Fibroblast of mammary gland (primary cell): Measurements from ENCODE around the gene MCUR1.

Source experiments
- DNase-seq: peaks from one replicate; pipeline ENCODE4 v3.0.0-alpha.2; 2010; ENCODE audit warnings: low read depth
- H3K4me3 ChIP-seq: 2 replicates; pipeline ENCODE4 v1.5.1; 2011; ENCODE audit warnings: low read depth, mild to moderate bottlenecking, low read length, moderate library complexity; ENCODE audit not compliant: control insufficient read depth
- CTCF ChIP-seq: conservative IDR thresholded peaks from 2 replicates; pipeline ENCODE4 v1.5.1; 2011; ENCODE audit warnings: low read depth, low read length, inconsistent platforms; ENCODE audit not compliant: control insufficient read depth, insufficient read depth

The MCUR1 gene

GRCh38 chr6:13760307-13761304, 53.8 kb downstream of the MCUR1 start:
- peak; percentile 92 for DNase-seq
- H3K4me3 ChIP-seq: no peak overlapping the region
- no peak for TF ChIP-seq CTCF

GRCh38 chr6:13759025-13759424, 55.3 kb downstream of the MCUR1 start:
- DNase-seq: no peak
- TF ChIP-seq CTCF: no peak
- no peak overlapping the region for H3K4me3 ChIP-seq

GRCh38 chr6:13754644-13755043, 59.7 kb downstream of the MCUR1 start:
- no peak for TF ChIP-seq CTCF
- no peak for DNase-seq
- H3K4me3 ChIP-seq: no peak overlapping the region

GRCh38 chr6:13743736-13744127, 70.6 kb downstream of the MCUR1 start:
- no peak for TF ChIP-seq CTCF
- H3K4me3 ChIP-seq: no peak overlapping the region
- DNase-seq: no peak

GRCh38 chr6:13742961-13743735, 71.2 kb downstream of the MCUR1 start:
- no peak for DNase-seq
- TF ChIP-seq CTCF: no peak
- H3K4me3 ChIP-seq: no peak overlapping the region

- no peak for TF ChIP-seq CTCF
- no peak overlapping the region for H3K4me3 ChIP-seq
- no peak for DNase-seq
These were observed 73.0 kb downstream of the MCUR1 start for GRCh38 chr6:13741365-13741764.
